ENCODE measurements around the gene CEP43. TPM values are rescaled to one million over a fixed set of nuclear protein-coding genes. Genes with fewer than 3 reads are reported as not detected.

CEP43 gene
- total and polyA plus RNA-seq, 12 donors = 7.5 to 15.0 (median 9.9) TPM

DNA sequence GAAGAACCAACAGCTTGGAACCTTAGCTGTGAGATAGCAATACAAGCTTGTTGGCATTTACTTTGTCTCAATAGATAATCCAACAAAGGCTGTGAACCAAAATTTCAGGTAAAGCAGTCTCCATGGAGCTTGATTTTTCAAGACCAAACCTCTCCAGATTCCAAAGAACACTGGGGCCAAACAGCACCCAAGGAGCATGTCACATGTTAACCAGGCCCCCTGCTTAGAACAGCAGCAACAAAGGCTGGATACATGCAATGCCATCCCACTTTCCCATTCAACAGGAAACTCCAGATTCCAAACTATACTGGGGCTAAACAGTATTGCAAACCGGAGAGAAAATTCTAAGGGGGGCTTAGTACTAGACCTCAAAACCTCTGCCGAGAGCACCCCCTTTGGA is 27.1 kb upstream of the CEP43 start:
- intact Hi-C loops (cut with DNase I) = no loop called here
- Histone ChIP-seq H3K9me3 (peaks cover 0 to 4% (median 0%) of the 10 kb centered on the region in 11 donors), H3K36me3 (no peaks in the 10 kb centered on the region), H3K4me3 (no peak overlapping the region), H3K27me3 (no peaks in the 10 kb centered on the region), H3K4me1 (peaks cover 0 to 11% (median 0%) of the 10 kb centered on the region in 9 donors), H3K27ac (no peak overlapping the region)
- DNase-seq (no peak), ATAC-seq (no peak)
- WGBS, 2 donors = 96 to 98% methylated on average over 2 of the region's 2 CpGs
- TF ChIP-seq, protein P1, sequence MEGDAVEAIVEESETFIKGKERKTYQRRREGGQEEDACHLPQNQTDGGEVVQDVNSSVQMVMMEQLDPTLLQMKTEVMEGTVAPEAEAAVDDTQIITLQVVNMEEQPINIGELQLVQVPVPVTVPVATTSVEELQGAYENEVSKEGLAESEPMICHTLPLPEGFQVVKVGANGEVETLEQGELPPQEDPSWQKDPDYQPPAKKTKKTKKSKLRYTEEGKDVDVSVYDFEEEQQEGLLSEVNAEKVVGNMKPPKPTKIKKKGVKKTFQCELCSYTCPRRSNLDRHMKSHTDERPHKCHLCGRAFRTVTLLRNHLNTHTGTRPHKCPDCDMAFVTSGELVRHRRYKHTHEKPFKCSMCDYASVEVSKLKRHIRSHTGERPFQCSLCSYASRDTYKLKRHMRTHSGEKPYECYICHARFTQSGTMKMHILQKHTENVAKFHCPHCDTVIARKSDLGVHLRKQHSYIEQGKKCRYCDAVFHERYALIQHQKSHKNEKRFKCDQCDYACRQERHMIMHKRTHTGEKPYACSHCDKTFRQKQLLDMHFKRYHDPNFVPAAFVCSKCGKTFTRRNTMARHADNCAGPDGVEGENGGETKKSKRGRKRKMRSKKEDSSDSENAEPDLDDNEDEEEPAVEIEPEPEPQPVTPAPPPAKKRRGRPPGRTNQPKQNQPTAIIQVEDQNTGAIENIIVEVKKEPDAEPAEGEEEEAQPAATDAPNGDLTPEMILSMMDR (IDR thresholded peaks at IDR 0.05) = no peak

DNA sequence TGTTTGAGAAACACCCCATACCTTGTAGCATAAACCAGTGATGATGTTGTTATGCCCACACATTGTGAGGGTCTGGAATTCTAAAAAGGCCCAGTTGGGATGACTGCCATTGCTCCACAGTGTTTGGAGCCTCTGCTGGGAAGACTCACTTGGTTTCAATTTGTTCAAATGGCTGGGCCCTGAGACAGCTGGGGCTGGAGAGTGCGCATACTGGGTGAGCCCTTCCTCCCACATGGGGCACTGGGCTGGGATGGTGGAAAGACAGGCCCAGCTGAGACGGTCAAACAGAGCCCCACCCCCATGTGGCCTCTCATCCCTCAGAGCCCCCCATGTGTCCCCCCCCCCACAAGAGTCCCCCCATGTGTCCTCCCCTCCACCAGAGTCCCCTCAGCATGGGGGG is 22.6 kb upstream of the CEP43 start:
- WGBS, 2 donors = 74 to 88% methylated on average over 2 of the region's 2 CpGs

GRCh38 chr6:166977621-166978525 is 21.3 kb upstream of the CEP43 start:
- WGBS, 2 donors = 84 to 87% methylated on average over 9 of the region's 9 CpGs
- TF ChIP-seq, protein P1 (IDR thresholded peaks at IDR 0.05) = no peak

More for the DNA sequence above, 22.6 kb upstream of the CEP43 start:
- no peaks in the 10 kb centered on the region for H3K36me3 ChIP-seq
- intact Hi-C loops (cut with DNase I) = no loop called here
- ATAC-seq (no peak), DNase-seq (no peak)
- no peaks in the 10 kb centered on the region for H3K4me1 ChIP-seq
- no peaks in the 10 kb centered on the region for H3K9me3 ChIP-seq
- TF ChIP-seq, protein P1 (IDR thresholded peaks at IDR 0.05) = no peak
- no peaks in the 10 kb centered on the region for H3K27me3 ChIP-seq
- no peak overlapping the region for H3K4me3 ChIP-seq
- no peak overlapping the region for H3K27ac ChIP-seq

DNA sequence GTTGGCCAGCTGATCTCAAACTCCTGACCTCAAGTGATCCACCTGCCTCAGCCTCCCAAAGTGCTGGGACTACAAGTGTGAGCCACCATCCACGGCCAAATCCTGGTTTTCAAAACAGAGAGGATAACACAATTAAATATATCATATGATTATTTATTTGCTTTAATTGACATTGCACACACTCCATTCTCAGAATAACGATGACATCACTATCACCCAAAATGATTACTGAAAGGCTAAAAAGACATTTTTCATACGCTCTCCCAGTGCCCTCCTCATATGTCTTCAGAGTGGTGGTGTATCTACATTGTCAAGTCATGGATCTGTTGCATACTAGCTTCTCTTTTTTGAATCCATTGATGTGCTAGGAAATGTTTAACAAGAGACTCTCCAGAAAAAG is 18.5 kb upstream of the CEP43 start:
- Histone ChIP-seq H3K27me3 (no peaks in the 10 kb centered on the region), H3K27ac (no peak overlapping the region), H3K9me3 (no peaks in the 10 kb centered on the region), H3K4me3 (no peak overlapping the region), H3K36me3 (no peaks in the 10 kb centered on the region), H3K4me1 (no peaks in the 10 kb centered on the region)
- intact Hi-C loops (cut with DNase I) = loop anchor here in 2 of 10 donors (10.0 kb wide), 2 partner anchors 196 to 206 kb away; no protein-coding TSS in a partner anchor
- TF ChIP-seq, protein P1 (IDR thresholded peaks at IDR 0.05) = no peak
- no peak for ATAC-seq
- WGBS, 2 donors = 96 to 99% methylated on average over 3 of the region's 3 CpGs
- no peak for DNase-seq

More at GRCh38 chr6:166977621-166978525, 21.3 kb upstream of the CEP43 start:
- no peak overlapping the region for H3K4me3 ChIP-seq
- ATAC-seq (no peak), DNase-seq (no peak)
- intact Hi-C loops (cut with DNase I) = no loop called here
- no peaks in the 10 kb centered on the region for H3K36me3 ChIP-seq
- H3K4me1 ChIP-seq = no peaks in the 10 kb centered on the region
- no peak overlapping the region for H3K27ac ChIP-seq
- no peaks in the 10 kb centered on the region for H3K27me3 ChIP-seq
- no peaks in the 10 kb centered on the region for H3K9me3 ChIP-seq

Measured in heart right ventricle (tissue), 16 donors.